Right cardiac atrium (tissue), 5 donors: Measurements from ENCODE around the gene KCNIP3. TPM values are rescaled to one million over a fixed set of nuclear protein-coding genes. Genes with fewer than 3 reads are reported as not detected.

ENCODE experiments used
- ATAC-seq, 2 donors: fragments of 200-7000 bp; cut with Tn5 transposase; one replicate each; pipeline versions ENCODE4 v1.8.0 to v1.9.1; 2020; ENCODE audit warnings: moderate library complexity in 2 of 2, mild to moderate bottlenecking in 1 of 2
- DNase-seq, 3 donors: peaks; one replicate each; pipeline ENCODE4 v3.0.0-alpha.2; 2020
- H3K27ac ChIP-seq: one replicate; pipeline ENCODE4 v1.5.1; 2013; ENCODE audit warnings: mild to moderate bottlenecking, low read length, control low read depth, moderate library complexity
- H3K27me3 ChIP-seq: one replicate; pipeline ENCODE4 v1.6.1; 2013; ENCODE audit not compliant: control insufficient read depth, insufficient read depth
- H3K4me1 ChIP-seq: one replicate; pipeline ENCODE4 v1.6.1; 2013; ENCODE audit warnings: low read length; ENCODE audit not compliant: control insufficient read depth, insufficient read depth
- H3K4me3 ChIP-seq: one replicate; pipeline ENCODE4 v1.5.1; 2013; ENCODE audit warnings: low read length, control low read depth
- H3K9me3 ChIP-seq: one replicate; pipeline ENCODE4 v1.6.1; 2013; ENCODE audit warnings: low read length; ENCODE audit not compliant: control insufficient read depth
- WGBS: extraction: QIAGEN DNeasy Blood & Tissue Kit; methylation state at CpG from one replicate; pipeline ENCODE4 v1.1.7; 2013; 5-methylcytosine and 5-hydroxymethylcytosine counted together
- intact Hi-C, 4 donors: fragments of 100-400 bp; cut with DNase I; formaldehyde crosslinking; loops; one replicate each; pipeline versions ENCODE4 v1.11.0 to v1.14.0; 2022 to 2023
- polyA plus RNA-seq: library from polyadenylated mRNA; stranded (reverse); fragments of 200-250 nt; gene quantifications from one replicate; pipeline ENCODE4 v1.2.3, GENCODE V29; 2013
- total RNA-seq, 4 donors: library from RNA; stranded (reverse); fragmentation: NEBNext Ultra II Directional; extraction: Animal tissue kit (Norgen Biotek cat#: 25700); gene quantifications; one replicate each; pipeline ENCODE4 v1.2.1, GENCODE V29; 2021
- donor health status: healthy with polysubstance abuse.
- donor health status: DM: no; HTN: yes; CAD: no.
- donor health status: DM: no; HTN: no; CAD: no.
- donor health status: DM: no; HTN: yes; CAD: no; lungs with severe emphysema.
- donor health status: DM: yes; HTN: yes; CAD: no.

Gene KCNIP3
- total and polyA plus RNA-seq, 5 donors: 1.9 to 5.9 (median 3.4) TPM

GRCh38 chr2:95316466-95317122 is 19.4 kb downstream of the KCNIP3 start:
- H3K27me3 ChIP-seq: no peaks in the 10 kb centered on the region
- WGBS: 63% methylated on average over 8 of the region's 8 CpGs
- H3K9me3 ChIP-seq: no peaks in the 10 kb centered on the region
- intact Hi-C loops: no loop called here
- ATAC-seq (no peak), DNase-seq (peak in 1 of 3 donors; percentile 9)
- H3K27ac ChIP-seq: no peak overlapping the region
- no peak overlapping the region for H3K4me3 ChIP-seq
- no peaks in the 10 kb centered on the region for H3K4me1 ChIP-seq

GRCh38 chr2:95317123-95317500 is 20.0 kb downstream of the KCNIP3 start:
- intact Hi-C loops: no loop called here
- H3K9me3 ChIP-seq: no peaks in the 10 kb centered on the region
- H3K27me3 ChIP-seq: no peaks in the 10 kb centered on the region
- peak in 1 of 3 donors; percentile 25 for DNase-seq
- no peak for ATAC-seq
- WGBS: 60% methylated on average over 6 of the region's 6 CpGs
- H3K27ac ChIP-seq: no peak overlapping the region
- H3K4me1 ChIP-seq: no peaks in the 10 kb centered on the region
- H3K4me3 ChIP-seq: no peak overlapping the region

GRCh38 chr2:95317665-95318425 is 20.7 kb downstream of the KCNIP3 start:
- Histone ChIP-seq H3K4me1 (no peaks in the 10 kb centered on the region), H3K4me3 (no peak overlapping the region), H3K27ac (no peak overlapping the region), H3K9me3 (no peaks in the 10 kb centered on the region), H3K27me3 (no peaks in the 10 kb centered on the region)
- 92% methylated on average over 12 of the region's 12 CpGs for WGBS
- DNase-seq: peak in 1 of 3 donors; percentile 27
- intact Hi-C loops: no loop called here
- no peak for ATAC-seq

- DNase-seq (peak in 1 of 3 donors; percentile 18), ATAC-seq (no peak)
- no peaks in the 10 kb centered on the region for H3K4me1 ChIP-seq
- 81% methylated on average over 13 of the region's 13 CpGs for WGBS
- intact Hi-C loops: no loop called here
- no peaks in the 10 kb centered on the region for H3K27me3 ChIP-seq
- no peak overlapping the region for H3K27ac ChIP-seq
- no peaks in the 10 kb centered on the region for H3K9me3 ChIP-seq
- H3K4me3 ChIP-seq: no peak overlapping the region
These were observed 21.5 kb downstream of the KCNIP3 start for GRCh38 chr2:95318431-95319220.

- intact Hi-C loops: no loop called here
These were observed 22.6 kb downstream of the KCNIP3 start for GRCh38 chr2:95319481-95320343.

GRCh38 chr2:95320344-95320712 is 23.2 kb downstream of the KCNIP3 start:
- no peaks in the 10 kb centered on the region for H3K4me1 ChIP-seq
- DNase-seq (peak in 1 of 3 donors; percentile 52), ATAC-seq (no peak)
- H3K27ac ChIP-seq: no peak overlapping the region
- H3K9me3 ChIP-seq: no peaks in the 10 kb centered on the region
- WGBS: 75% methylated on average over 11 of the region's 11 CpGs
- no peak overlapping the region for H3K4me3 ChIP-seq
- intact Hi-C loops: no loop called here
- no peaks in the 10 kb centered on the region for H3K27me3 ChIP-seq

More at GRCh38 chr2:95319481-95320343, 22.6 kb downstream of the KCNIP3 start:
- Histone ChIP-seq H3K27ac (no peak overlapping the region), H3K4me1 (no peaks in the 10 kb centered on the region), H3K9me3 (no peaks in the 10 kb centered on the region), H3K27me3 (no peaks in the 10 kb centered on the region), H3K4me3 (no peak overlapping the region)
- ATAC-seq (no peak), DNase-seq (peak in 2 of 3 donors; percentile 37 to 40)
- WGBS: 82% methylated on average over 23 of the region's 23 CpGs

GRCh38 chr2:95320986-95321767 is 24.0 kb downstream of the KCNIP3 start:
- DNase-seq (peak in 1 of 3 donors; percentile 38), ATAC-seq (no peak)
- Histone ChIP-seq H3K4me1 (no peaks in the 10 kb centered on the region), H3K9me3 (no peaks in the 10 kb centered on the region), H3K27ac (no peak overlapping the region), H3K27me3 (no peaks in the 10 kb centered on the region), H3K4me3 (no peak overlapping the region)
- 78% methylated on average over 18 of the region's 18 CpGs for WGBS
- intact Hi-C loops: no loop called here

GRCh38 chr2:95323347-95324155 is 26.4 kb downstream of the KCNIP3 start:
- H3K4me3 ChIP-seq: no peak overlapping the region
- peak in 2 of 3 donors; percentile 34 to 50 for DNase-seq
- intact Hi-C loops: no loop called here
- WGBS: 74% methylated on average over 26 of the region's 26 CpGs
- H3K27ac ChIP-seq: no peak overlapping the region
- no peak for ATAC-seq
- no peaks in the 10 kb centered on the region for H3K4me1 ChIP-seq
- H3K9me3 ChIP-seq: no peaks in the 10 kb centered on the region
- no peaks in the 10 kb centered on the region for H3K27me3 ChIP-seq

- ATAC-seq (no peak), DNase-seq (peak in 1 of 3 donors; percentile 31)
- Histone ChIP-seq H3K27me3 (no peaks in the 10 kb centered on the region), H3K4me1 (no peaks in the 10 kb centered on the region), H3K9me3 (no peaks in the 10 kb centered on the region), H3K27ac (no peak overlapping the region), H3K4me3 (no peak overlapping the region)
- intact Hi-C loops: no loop called here
- 88% methylated on average over 13 of the region's 13 CpGs for WGBS
These were observed 27.9 kb downstream of the KCNIP3 start for GRCh38 chr2:95325026-95325425.
